Kidney epithelial cell (primary cell): ENCODE results near the gene CT45A6. TPM values are rescaled to one million over a fixed set of nuclear protein-coding genes. Genes with fewer than 3 reads are reported as not detected.
"Not testable (repeated sequence)": the region's sequence is repeated elsewhere in the genome, so short reads cannot be mapped to it uniquely, and the experiment has no call there.

Experiments used
- DNase-seq: peaks from one replicate; pipeline ENCODE4 v3.0.0-alpha.2; 2010; ENCODE audit warnings: low read depth
- H3K27me3 ChIP-seq: 2 replicates; pipeline ENCODE4 v1.6.0; 2011; ENCODE audit warnings: low read length; ENCODE audit not compliant: control insufficient read depth, insufficient read depth
- H3K36me3 ChIP-seq: 2 replicates; pipeline ENCODE4 v1.5.1; 2011; ENCODE audit warnings: low read length; ENCODE audit not compliant: control insufficient read depth, insufficient read depth
- H3K4me3 ChIP-seq: 2 replicates; pipeline ENCODE4 v1.5.1; 2011; ENCODE audit warnings: low read depth, mild to moderate bottlenecking, control low read depth, low read length
- total RNA-seq: library from RNA; depleted of rRNA; stranded (reverse); fragments of >200 nt; gene quantifications from 2 replicates; pipeline ENCODE4 v1.2.3, GENCODE V29; 2015

CT45A6 gene
- not detected in 2 replicates for total RNA-seq

- not testable (repeated sequence) for H3K36me3 ChIP-seq
Observed at GRCh38 chrX:135802687-135803086, at the start of gene CT45A6. Gene CT45A6, minus strand, starts transcription at chrX:135802787. Its CDS starts 3,794 bp downstream, at chrX:135798993.

DNA sequence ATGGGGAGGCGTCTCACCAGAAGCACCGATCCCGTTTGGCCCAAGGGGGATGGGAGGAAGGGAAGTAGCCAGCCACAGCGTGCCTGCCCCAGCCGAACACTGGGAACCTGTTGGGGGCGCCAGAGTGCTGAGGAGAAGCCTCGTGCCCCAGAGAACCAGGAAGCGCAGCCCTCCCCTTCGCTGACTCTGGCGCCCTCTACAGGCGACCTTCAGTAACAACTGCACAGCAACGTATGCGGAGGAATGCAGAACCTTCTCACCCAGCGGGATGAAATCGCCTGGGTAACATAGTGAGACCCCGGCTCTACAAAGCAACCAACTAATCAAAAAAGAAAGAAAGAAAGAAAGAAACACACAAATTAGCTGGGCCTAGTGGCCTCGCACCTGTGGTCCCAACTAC, 34.6 kb upstream of the CT45A6 start, which contains the start of gene CT45A7:
Gene CT45A7 (minus strand): TSS at position 101 of the 400 bp plus-strand sequence. CDS start 3,747 bp downstream, outside the sequence.
- not testable (repeated sequence) for DNase-seq, H3K27me3 ChIP-seq, H3K4me3 ChIP-seq, H3K36me3 ChIP-seq

More at GRCh38 chrX:135802687-135803086, at the start of gene CT45A6:
- DNase-seq, H3K4me3 ChIP-seq, H3K27me3 ChIP-seq: not testable (repeated sequence)

DNA sequence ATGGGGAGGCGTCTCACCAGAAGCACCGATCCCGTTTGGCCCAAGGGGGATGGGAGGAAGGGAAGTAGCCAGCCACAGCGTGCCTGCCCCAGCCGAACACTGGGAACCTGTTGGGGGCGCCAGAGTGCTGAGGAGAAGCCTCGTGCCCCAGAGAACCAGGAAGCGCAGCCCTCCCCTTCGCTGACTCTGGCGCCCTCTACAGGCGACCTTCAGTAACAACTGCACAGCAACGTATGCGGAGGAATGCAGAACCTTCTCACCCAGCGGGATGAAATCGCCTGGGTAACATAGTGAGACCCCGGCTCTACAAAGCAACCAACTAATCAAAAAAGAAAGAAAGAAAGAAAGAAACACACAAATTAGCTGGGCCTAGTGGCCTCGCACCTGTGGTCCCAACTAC, 17.3 kb upstream of the CT45A6 start, which contains the start of gene CT45A2:
Gene CT45A2 (minus strand): TSS at position 101 of the 400 bp plus-strand sequence. CDS start 3,747 bp downstream, outside the sequence.
- not testable (repeated sequence) for DNase-seq, H3K27me3 ChIP-seq, H3K36me3 ChIP-seq, H3K4me3 ChIP-seq

DNA sequence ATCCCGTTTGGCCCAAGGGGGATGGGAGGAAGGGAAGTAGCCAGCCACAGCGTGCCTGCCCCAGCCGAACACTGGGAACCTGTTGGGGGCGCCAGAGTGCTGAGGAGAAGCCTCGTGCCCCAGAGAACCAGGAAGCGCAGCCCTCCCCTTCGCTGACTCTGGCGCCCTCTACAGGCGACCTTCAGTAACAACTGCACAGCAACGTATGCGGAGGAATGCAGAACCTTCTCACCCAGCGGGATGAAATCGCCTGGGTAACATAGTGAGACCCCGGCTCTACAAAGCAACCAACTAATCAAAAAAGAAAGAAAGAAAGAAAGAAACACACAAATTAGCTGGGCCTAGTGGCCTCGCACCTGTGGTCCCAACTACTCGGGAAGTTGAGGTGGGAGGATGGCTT, 17.2 kb downstream of the CT45A6 start, which contains the start of gene CT45A5:
Gene CT45A5 (minus strand): TSS at position 101 of the 400 bp plus-strand sequence. CDS start 3,774 bp downstream, outside the sequence.
- not testable (repeated sequence) for H3K27me3 ChIP-seq, H3K36me3 ChIP-seq, H3K4me3 ChIP-seq, DNase-seq

- not testable (repeated sequence) for H3K27me3 ChIP-seq
Observed at GRCh38 chrX:135768091-135768490, 34.5 kb downstream of the CT45A6 start, which contains the start of gene CT45A3. Gene CT45A3, minus strand, starts transcription at chrX:135768191. Its CDS starts 3,747 bp downstream, at chrX:135764444.

DNA sequence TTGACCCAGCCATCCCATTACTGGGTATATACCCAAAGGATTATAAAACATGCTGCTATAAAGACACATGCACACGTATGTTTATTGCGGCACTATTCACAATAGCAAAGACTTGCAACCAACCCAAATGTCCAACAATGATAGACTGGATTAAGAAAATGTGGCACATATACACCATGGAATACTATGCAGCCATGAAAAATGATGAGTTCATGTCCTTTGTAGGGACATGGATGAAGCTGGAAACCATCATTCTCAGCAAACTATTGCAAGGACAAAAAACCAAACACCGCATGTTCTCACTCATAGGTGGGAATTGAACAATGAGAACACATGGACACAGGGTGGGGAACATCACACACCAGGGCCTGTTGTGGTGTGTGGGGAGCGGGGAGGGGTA, 57.8 kb downstream of the CT45A6 start:
- not testable (repeated sequence) for H3K27me3 ChIP-seq, H3K4me3 ChIP-seq, DNase-seq, H3K36me3 ChIP-seq

More at GRCh38 chrX:135768091-135768490, 34.5 kb downstream of the CT45A6 start, which contains the start of gene CT45A3:
- not testable (repeated sequence) for H3K4me3 ChIP-seq, DNase-seq, H3K36me3 ChIP-seq

Other genes starting within 250 kb of the CT45A6 start
- gene CT45A1, start 89.1 kb downstream of the CT45A6 start, total RNA-seq = not detected in 2 replicates
- not detected in 2 replicates for gene CT45A3, start 34.6 kb downstream of the CT45A6 start, total RNA-seq
- not detected in 2 replicates for gene CT45A5, start 17.3 kb downstream of the CT45A6 start, total RNA-seq
- gene CT45A2, start 17.2 kb upstream of the CT45A6 start, total RNA-seq = not detected in 2 replicates
- not detected in 2 replicates for gene CT45A7, start 34.5 kb upstream of the CT45A6 start, total RNA-seq
- gene CT45A8, start 51.8 kb upstream of the CT45A6 start, total RNA-seq = not detected in 2 replicates
- not detected in 2 replicates for gene CT45A9, start 69.0 kb upstream of the CT45A6 start, total RNA-seq
- not detected in 2 replicates for gene CT45A10, start 90.7 kb upstream of the CT45A6 start, total RNA-seq
- gene SAGE1, start 90.9 kb upstream of the CT45A6 start, total RNA-seq = not detected in 2 replicates
- gene MMGT1, start 171.2 kb upstream of the CT45A6 start, total RNA-seq = 24.4 TPM in 2 replicates
- 14.8 and 19.6 TPM in 2 replicates for gene SLC9A6, start 182.6 kb upstream of the CT45A6 start, total RNA-seq